Transverse colon (tissue), 3 donors: ENCODE data around the gene MGMT.

Experiments
- EP300 ChIP-seq: sonication (generic); formaldehyde crosslinking; IDR thresholded peaks from one replicate; pipeline ENCODE4 v1.6.1; 2017; ENCODE audit warnings: antibody characterized with exemption, low read depth
- POLR2AphosphoS5 ChIP-seq, 3 donors: sonication (generic); formaldehyde crosslinking; IDR thresholded peaks; one replicate each; pipeline ENCODE4 v1.6.1; 2016; ENCODE audit warnings: antibody characterized with exemption in 3 of 3

- TF ChIP-seq EP300 (no peak), POLR2AphosphoS5 (IDR thresholded peaks at IDR 0.05) (no peak)
Observed at GRCh38 chr10:129742742-129743550, 275.9 kb downstream of the MGMT start.
